ENCODE results near the gene ZNF385B. TPM values are rescaled to one million over a fixed set of nuclear protein-coding genes. Genes with fewer than 3 reads are reported as not detected.

The ZNF385B gene
- total RNA-seq, 1 experiment from 2014 or later, result 0.57 TPM

- Mint-ChIP-seq H3K27ac (ENCODE audit: unreplicated experiment) (no peak overlapping the region), H3K36me3 (ENCODE audit: insufficient read depth, unreplicated experiment) (no peaks in the 10 kb centered on the region), H3K9me3 (ENCODE audit: low read depth, unreplicated experiment) (no peaks in the 10 kb centered on the region), H3K4me1 (ENCODE audit: low read depth, unreplicated experiment) (peaks cover 7% of the 10 kb centered on the region), H3K27me3 (ENCODE audit: unreplicated experiment) (peaks cover 40% of the 10 kb centered on the region), H3K4me3 (ENCODE audit: low read depth, unreplicated experiment) (no peak overlapping the region)
- intact Hi-C loops (cut with micrococcal nuclease; ENCODE audit: unreplicated experiment), result no loop called here
- CTCF ChIA-PET, result interaction anchor here (0.6 to 0.8 kb wide), 2 partner anchors 19 to 441 kb away, joined by 3 to 4 read pairs; no protein-coding TSS in a partner anchor
- TF ChIP-seq CTCF (IDR thresholded peaks at IDR 0.05; ENCODE audit: unreplicated experiment), result no peak
- no TSS peak for BruUV-seq (replicated peaks)
- DNase-seq, result no peak
Measured at GRCh38 chr2:179854891-179855290, 6.5 kb downstream of the ZNF385B start.

GRCh38 chr2:179853108-179853507 is 8.3 kb downstream of the ZNF385B start:
- peaks cover 7% of the 10 kb centered on the region for H3K4me1 Mint-ChIP-seq (ENCODE audit: low read depth, unreplicated experiment)
- CTCF ChIA-PET, result no interaction called here
- H3K9me3 Mint-ChIP-seq (ENCODE audit: low read depth, unreplicated experiment), result no peaks in the 10 kb centered on the region
- no peak overlapping the region for H3K27ac Mint-ChIP-seq (ENCODE audit: unreplicated experiment)
- H3K27me3 Mint-ChIP-seq (ENCODE audit: unreplicated experiment), result peaks cover 45% of the 10 kb centered on the region
- BruUV-seq (replicated peaks), result no TSS peak
- intact Hi-C loops (cut with micrococcal nuclease; ENCODE audit: unreplicated experiment), result no loop called here
- DNase-seq, result no peak
- TF ChIP-seq CTCF (IDR thresholded peaks at IDR 0.05; ENCODE audit: unreplicated experiment), result no peak
- H3K36me3 Mint-ChIP-seq (ENCODE audit: insufficient read depth, unreplicated experiment), result no peaks in the 10 kb centered on the region
- no peak overlapping the region for H3K4me3 Mint-ChIP-seq (ENCODE audit: low read depth, unreplicated experiment)

GRCh38 chr2:179850188-179850587 is 11.2 kb downstream of the ZNF385B start:
- Mint-ChIP-seq H3K4me1 (ENCODE audit: low read depth, unreplicated experiment) (no peaks in the 10 kb centered on the region), H3K27ac (ENCODE audit: unreplicated experiment) (no peak overlapping the region), H3K4me3 (ENCODE audit: low read depth, unreplicated experiment) (no peak overlapping the region), H3K9me3 (ENCODE audit: low read depth, unreplicated experiment) (no peaks in the 10 kb centered on the region), H3K27me3 (ENCODE audit: unreplicated experiment) (peaks cover 38% of the 10 kb centered on the region), H3K36me3 (ENCODE audit: insufficient read depth, unreplicated experiment) (no peaks in the 10 kb centered on the region)
- intact Hi-C loops (cut with micrococcal nuclease; ENCODE audit: unreplicated experiment), result no loop called here
- TF ChIP-seq CTCF (IDR thresholded peaks at IDR 0.05; ENCODE audit: unreplicated experiment), result no peak
- CTCF ChIA-PET, result no interaction called here
- no peak for DNase-seq
- no TSS peak for BruUV-seq (replicated peaks)

- Mint-ChIP-seq H3K27ac (ENCODE audit: unreplicated experiment) (no peak overlapping the region), H3K4me3 (ENCODE audit: low read depth, unreplicated experiment) (no peak overlapping the region), H3K4me1 (ENCODE audit: low read depth, unreplicated experiment) (no peaks in the 10 kb centered on the region), H3K27me3 (ENCODE audit: unreplicated experiment) (peaks cover 38% of the 10 kb centered on the region), H3K36me3 (ENCODE audit: insufficient read depth, unreplicated experiment) (no peaks in the 10 kb centered on the region), H3K9me3 (ENCODE audit: low read depth, unreplicated experiment) (no peaks in the 10 kb centered on the region)
- CTCF ChIA-PET, result no interaction called here
- no peak for DNase-seq
- BruUV-seq (replicated peaks), result no TSS peak
- TF ChIP-seq CTCF (IDR thresholded peaks at IDR 0.05; ENCODE audit: unreplicated experiment), result no peak
- intact Hi-C loops (cut with micrococcal nuclease; ENCODE audit: unreplicated experiment), result no loop called here
Measured at GRCh38 chr2:179849719-179850118, 11.7 kb downstream of the ZNF385B start.

Measured in Calu3 (cell line).